H1 (cell line): ENCODE results near the gene KLHL29. TPM values are rescaled to one million over a fixed set of nuclear protein-coding genes. Genes with fewer than 3 reads are reported as not detected.

ENCODE experiments used
- NANOG ChIP-seq: IDR thresholded peaks from 2 replicates; pipeline ENCODE4 v1.6.1; 2011; ENCODE audit warnings: low read length, low read depth, mild to moderate bottlenecking, inconsistent platforms; ENCODE audit not compliant: insufficient read depth, poor library complexity, severe bottlenecking
- polyA plus RNA-seq, 7 experiments: library from polyadenylated mRNA; depleted of rRNA in 3 of 7; stranded (reverse) in 5 of 7; unstranded in 2 of 7; fragments of >200 nt in 5 of 7; fragments of 200-250 nt in 2 of 7; gene quantifications; 1 replicate in 5 of 7; 2 replicates in 1 of 7; 4 replicates in 1 of 7; pipeline versions ENCODE4 v1.2.1 to v1.2.3, GENCODE V29; 2011 to 2013; ENCODE audit warnings: missing spikeins in 2 of 7, mixed read lengths in 2 of 7
- total RNA-seq: library from RNA; stranded (reverse); fragmentation: NEBNext Ultra II Directional; extraction: Animal tissue kit (Norgen Biotek cat#: 25700); gene quantifications from 2 replicates; pipeline ENCODE4 v1.2.1, GENCODE V29; 2021

Gene KLHL29
- total and polyA plus RNA-seq, 2 of the 8 experiments (the other 6 are each of a cell fraction or from before 2014, with no cell fraction given): 1.1 to 4.7 TPM

- no peak for TF ChIP-seq NANOG
These were observed 232.3 kb downstream of the KLHL29 start (continued) for GRCh38 chr2:23617167-23617810.
